Bronchial epithelial cell (primary cell): ENCODE results near the gene ADAMTS2. TPM values are rescaled to one million over a fixed set of nuclear protein-coding genes. Genes with fewer than 3 reads are reported as not detected.

ENCODE experiments used
- DNase-seq: peaks from one replicate; pipeline ENCODE4 v3.0.0-alpha.2; 2010; ENCODE audit warnings: low read depth
- FAIRE-seq: peaks from 2 replicates; lab custom pipeline; 2011; peaks lifted over from hg19 to GRCh38; lab: Jason Lieb, UNC
- H3K27me3 ChIP-seq: 2 replicates; pipeline ENCODE4 v1.5.1; 2011; ENCODE audit warnings: low read length; ENCODE audit not compliant: control insufficient read depth, insufficient read depth
- H3K36me3 ChIP-seq: 2 replicates; pipeline ENCODE4 v1.5.1; 2011; ENCODE audit warnings: low read length; ENCODE audit not compliant: control insufficient read depth, insufficient read depth
- H3K4me3 ChIP-seq: 2 replicates; pipeline ENCODE4 v1.5.1; 2011; ENCODE audit warnings: mild to moderate bottlenecking, low read depth, low read length, control low read depth
- CTCF ChIP-seq: IDR thresholded peaks from 2 replicates; pipeline ENCODE4 v1.5.1; 2011; ENCODE audit warnings: mild to moderate bottlenecking, moderate library complexity, low read length, control low read depth, inconsistent platforms; ENCODE audit not compliant: insufficient read depth, severe bottlenecking
- total RNA-seq: library from RNA; depleted of rRNA; stranded (reverse); fragments of >200 nt; gene quantifications from 2 replicates; pipeline ENCODE4 v1.2.1, GENCODE V29; 2014

The ADAMTS2 gene
- total RNA-seq, 1 donor from 2014 or later, result 0.26 TPM

GRCh38 chr5:179263391-179264052 lies 81.7 kb downstream of the ADAMTS2 start:
- no peaks in the 10 kb centered on the region for H3K27me3 ChIP-seq

GRCh38 chr5:179262126-179262920 lies 82.9 kb downstream of the ADAMTS2 start:
- Histone ChIP-seq H3K4me3 (no peak overlapping the region), H3K27me3 (no peaks in the 10 kb centered on the region), H3K36me3 (no peaks in the 10 kb centered on the region)
- FAIRE-seq, result no peak
- no peak for TF ChIP-seq CTCF
- no peak for DNase-seq

More at GRCh38 chr5:179263391-179264052, 81.7 kb downstream of the ADAMTS2 start:
- FAIRE-seq, result no peak
- H3K4me3 ChIP-seq, result no peak overlapping the region
- no peak for TF ChIP-seq CTCF
- no peaks in the 10 kb centered on the region for H3K36me3 ChIP-seq
- no peak for DNase-seq

GRCh38 chr5:179261301-179262125 lies 83.7 kb downstream of the ADAMTS2 start:
- Histone ChIP-seq H3K36me3 (no peaks in the 10 kb centered on the region), H3K4me3 (no peak overlapping the region), H3K27me3 (no peaks in the 10 kb centered on the region)
- TF ChIP-seq CTCF, result no peak
- FAIRE-seq, result no peak
- no peak for DNase-seq

- FAIRE-seq, result no peak
- no peak for TF ChIP-seq CTCF
- no peaks in the 10 kb centered on the region for H3K36me3 ChIP-seq
- no peaks in the 10 kb centered on the region for H3K27me3 ChIP-seq
- no peak overlapping the region for H3K4me3 ChIP-seq
- no peak for DNase-seq
These were observed 84.8 kb downstream of the ADAMTS2 start for GRCh38 chr5:179260324-179261070.

- H3K27me3 ChIP-seq, result no peaks in the 10 kb centered on the region
- no peak overlapping the region for H3K4me3 ChIP-seq
- DNase-seq (no peak), FAIRE-seq (no peak)
- no peaks in the 10 kb centered on the region for H3K36me3 ChIP-seq
- no peak for TF ChIP-seq CTCF
These were observed 85.4 kb downstream of the ADAMTS2 start for GRCh38 chr5:179259731-179260323.
